Measurements from ENCODE around the gene TBCK.

Gene TBCK

GRCh38 chr4:106109929-106110328 lies 206.1 kb downstream of the TBCK start:
- DNase-seq, result no peak

DNA sequence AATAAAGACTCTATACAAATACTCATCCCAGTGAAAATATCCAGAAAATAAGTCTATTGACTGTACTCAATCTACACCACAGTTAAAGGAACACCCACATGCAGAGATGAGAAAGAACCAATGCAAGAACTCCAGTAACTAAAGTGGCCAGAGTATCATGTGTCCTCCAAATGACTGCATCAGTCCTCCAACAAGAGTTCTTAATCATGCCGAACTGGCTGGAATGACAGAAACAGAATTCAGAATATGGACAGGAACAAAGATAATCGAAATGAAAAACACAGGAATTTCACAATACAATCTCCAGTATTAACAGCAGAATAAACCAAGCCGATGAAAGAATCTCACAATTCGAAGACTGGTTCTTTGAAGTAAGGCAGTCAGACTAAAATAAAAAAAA lies 210.3 kb downstream of the TBCK start:
- DNase-seq, result no peak

- no peak for DNase-seq
Measured at GRCh38 chr4:106104276-106104675, 211.7 kb downstream of the TBCK start.

- no peak for DNase-seq
Measured at GRCh38 chr4:106096454-106096853, 219.6 kb downstream of the TBCK start.

DNA sequence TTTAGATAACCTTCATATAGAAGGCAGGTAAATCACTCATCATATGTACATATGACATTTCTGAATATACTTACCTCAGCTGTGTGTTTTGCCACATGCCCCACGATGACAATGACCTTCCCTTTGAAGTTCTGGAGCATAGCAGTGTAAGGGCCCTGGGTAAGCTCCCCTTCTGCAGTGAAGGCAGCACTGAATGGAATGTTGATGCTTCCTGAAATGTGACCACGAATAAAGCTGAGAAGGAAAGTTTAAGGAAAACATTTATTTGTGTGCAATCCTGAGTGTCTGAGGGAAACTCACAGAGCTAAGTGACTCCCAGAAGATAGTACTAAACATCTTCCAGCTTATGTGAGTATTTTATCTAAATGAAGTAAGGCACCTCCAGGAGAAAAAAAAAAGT lies 220.6 kb downstream of the TBCK start:
- no peak for DNase-seq

DNA sequence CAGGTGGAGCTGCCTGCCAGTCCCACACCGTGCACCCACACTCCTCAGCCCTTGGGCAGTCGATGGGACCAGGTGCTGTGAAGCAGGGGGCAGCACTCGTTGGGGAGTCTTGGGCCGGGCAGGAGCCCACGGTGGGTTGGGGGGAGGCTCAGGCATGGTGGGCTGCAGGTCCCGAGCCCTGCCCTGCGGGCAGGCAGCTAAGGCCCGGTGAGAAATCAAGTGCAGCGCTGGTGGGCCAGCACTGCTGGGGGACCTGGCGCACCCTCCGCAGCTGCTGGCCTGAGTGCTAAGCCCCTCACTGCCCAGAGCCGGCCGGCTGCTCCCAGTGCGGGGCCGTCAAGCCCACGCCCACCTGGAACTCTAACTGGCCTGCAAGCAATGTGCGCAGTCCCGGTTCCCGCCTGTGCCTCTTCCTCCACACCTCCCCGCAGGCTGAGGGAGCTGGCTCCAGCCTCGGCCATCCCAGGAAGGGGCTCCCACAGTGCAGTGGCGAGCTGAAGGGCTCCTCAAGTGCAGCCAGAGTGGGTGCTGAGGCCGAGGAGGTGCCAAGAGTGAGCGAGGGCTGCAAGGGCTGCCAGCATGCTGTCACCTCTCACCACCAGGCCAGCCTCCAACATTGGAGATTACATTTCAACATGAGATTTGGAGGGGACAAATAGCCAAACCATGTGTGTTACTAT lies 223.5 kb downstream of the TBCK start:
- no peak for DNase-seq

DNA sequence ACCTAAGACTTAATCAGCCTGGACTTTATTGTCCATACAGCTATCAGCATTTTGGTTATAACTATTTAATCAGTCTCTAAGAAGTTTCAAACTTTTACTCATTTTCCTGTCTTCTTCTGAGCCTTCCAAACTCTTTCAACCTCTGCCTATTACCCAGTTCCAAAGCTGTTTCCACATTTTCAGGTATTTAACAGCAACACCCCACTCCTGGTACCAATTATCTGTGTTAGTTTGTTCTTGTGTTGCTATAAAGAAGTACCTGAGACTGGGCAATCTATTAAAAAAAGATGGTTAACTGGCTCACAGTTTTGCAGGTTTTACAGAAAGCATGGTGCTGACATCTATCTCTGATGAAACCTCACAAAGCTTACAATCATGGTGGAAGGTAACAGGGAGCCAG lies 225.2 kb downstream of the TBCK start:
- no peak for DNase-seq

DNA sequence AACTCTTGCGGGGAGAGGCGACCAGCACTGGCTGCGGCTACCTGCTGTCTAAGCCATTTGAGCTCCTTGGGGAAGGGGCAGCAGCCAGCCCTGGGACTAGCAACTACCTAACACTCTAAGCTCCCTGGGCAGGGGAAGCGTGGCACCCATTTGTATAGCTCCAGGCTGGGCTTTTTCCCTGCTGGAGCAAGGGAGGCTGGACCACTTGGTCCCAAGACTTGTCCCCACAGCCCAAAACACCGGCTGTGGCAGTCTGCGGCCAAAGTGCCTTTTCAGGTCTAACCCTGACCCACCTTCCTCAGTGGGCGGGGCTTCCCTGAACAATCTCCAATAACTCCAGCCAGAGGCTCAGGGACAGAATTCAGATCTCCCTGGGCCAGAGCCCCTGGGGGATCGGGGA lies 232.9 kb downstream of the TBCK start:
- no peak for DNase-seq

GRCh38 chr4:106080376-106080775 lies 235.6 kb downstream of the TBCK start:
- no peak for DNase-seq

DNA sequence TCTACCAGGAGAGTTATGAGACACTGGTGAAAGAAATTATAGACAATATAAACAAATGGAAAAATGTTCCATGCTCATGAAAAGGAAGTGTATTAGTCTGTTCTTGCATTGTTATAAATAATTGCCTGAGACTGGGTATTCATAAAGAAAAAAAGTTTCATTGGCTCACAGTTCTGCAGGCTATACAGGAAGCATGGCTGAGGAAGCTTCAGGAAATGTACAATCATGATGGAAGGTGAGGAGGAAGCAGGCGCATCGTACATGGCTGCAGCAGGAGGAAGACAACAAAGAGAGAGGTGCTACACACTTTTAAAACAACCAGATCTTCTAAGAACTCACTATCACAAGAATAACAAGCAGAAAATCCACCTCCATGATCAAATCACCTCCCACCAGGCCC lies 236.4 kb downstream of the TBCK start:
- no peak for DNase-seq

GRCh38 chr4:106065018-106065417 lies 251.0 kb downstream of the TBCK start:
- no peak for DNase-seq

- DNase-seq, result no peak
Measured at GRCh38 chr4:106063009-106063408, 253.0 kb downstream of the TBCK start.

DNA sequence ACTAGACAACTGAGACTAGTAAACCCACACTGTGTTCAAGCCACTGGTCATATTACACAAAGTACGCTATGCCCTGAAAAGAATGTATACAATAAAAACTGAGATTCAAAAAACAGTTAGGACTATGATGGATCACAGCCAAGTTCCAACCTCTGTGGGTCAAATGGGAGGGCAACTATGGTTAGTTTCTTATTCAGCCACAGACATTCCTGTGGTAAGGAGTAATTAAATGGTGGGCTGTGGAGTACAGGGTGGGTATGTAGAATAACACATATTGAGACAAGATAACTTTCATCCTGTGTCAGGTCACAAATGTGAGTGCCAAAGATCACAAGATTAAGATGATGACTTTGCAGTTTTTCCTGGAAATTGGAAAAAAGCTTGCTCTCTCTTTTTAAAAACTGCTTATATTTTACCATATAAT lies 253.5 kb downstream of the TBCK start:
- DNase-seq, result no peak

DNA sequence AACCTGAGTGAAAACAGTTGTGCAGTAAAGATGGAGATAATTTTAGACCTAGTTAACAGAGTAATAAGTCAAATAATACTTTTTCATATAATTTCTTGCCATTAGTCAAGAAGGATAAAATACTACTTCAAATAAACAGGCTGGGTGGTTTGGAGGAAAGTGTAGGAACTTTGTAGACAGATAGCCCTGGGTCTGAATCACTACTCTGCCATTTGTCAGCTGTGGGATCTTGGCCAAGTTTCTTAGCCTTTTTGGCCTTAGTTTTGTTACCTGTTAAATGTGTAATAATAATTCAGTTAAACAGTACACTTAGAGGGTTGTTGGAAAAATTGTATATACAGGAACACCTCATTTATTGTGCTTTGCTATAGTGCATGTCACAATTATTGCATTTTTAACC lies 257.1 kb downstream of the TBCK start:
- DNase-seq, result no peak

- DNase-seq, result no peak
Measured at GRCh38 chr4:106056914-106057313, 259.1 kb downstream of the TBCK start.

DNA sequence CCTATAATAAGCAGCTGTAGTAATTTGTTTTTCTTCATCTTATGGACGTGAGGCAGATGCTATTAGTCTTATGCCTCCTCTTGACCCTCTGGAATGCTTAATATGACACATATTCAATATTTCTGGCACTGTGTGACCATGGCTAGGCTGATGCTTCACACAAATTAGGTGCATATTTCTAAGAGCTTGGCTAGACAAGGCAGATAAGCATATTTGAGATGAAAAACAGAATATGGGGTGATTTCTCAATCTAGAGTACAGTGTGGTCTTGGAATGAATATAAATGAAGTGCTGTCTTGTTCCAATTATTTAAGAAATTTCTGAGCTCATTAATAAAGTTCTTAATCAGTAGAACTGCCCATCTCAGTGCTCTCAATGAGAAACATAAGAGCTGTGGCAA lies 264.5 kb downstream of the TBCK start:
- no peak for DNase-seq

GRCh38 chr4:106049490-106049889 lies 266.5 kb downstream of the TBCK start:
- no peak for DNase-seq

DNA sequence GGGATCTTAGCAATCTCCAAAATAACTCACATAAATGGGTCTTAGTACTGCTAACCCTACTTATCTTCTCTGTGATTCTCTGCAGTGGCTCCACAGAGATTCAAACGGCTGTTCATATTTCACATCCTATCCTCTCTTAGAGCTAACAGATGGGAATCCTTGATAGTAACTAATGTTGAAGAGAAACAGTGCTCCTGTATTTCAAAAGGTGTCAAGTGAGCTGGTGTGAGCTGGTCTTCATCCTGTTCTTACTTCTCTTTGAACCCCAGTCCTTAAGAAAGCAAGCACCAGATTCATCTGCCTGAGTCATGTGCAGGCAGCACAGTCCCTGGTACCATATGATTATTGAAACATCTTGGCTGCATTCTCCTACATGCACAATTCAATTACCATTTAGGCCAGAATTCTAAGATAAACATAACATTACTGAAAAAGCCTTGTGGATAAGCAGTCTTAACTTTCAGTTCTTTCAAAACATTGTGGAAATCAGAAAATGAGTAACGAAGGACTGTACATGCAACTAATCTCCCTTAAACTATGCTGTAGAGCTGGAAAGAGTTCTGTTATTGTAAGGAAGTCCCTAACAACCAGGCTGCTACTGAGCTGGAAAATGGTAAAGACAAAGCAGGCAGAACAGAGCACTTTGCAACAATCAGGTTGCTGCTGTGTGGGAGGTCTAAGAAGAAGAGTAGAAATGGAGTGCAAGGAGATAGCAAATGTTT lies 267.6 kb downstream of the TBCK start:
- no peak for DNase-seq

DNA sequence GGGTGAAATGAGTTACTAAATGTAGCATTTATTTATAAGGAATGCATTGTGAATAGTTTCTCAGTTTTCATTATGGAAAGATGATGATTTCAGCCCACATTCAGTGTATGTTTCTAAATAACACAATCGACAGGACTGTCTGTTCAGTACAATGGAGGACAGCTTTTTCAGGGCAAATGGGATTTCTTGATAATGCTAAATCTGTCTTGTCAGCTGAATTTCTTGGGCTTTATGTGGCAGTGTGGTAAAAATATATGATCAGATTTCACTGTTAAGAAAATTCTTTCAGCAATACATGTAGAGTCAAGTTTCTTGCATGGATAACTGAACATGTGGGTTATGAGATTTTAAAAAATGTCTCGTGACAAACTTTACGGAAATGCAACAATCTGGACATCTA lies 269.9 kb downstream of the TBCK start:
- no peak for DNase-seq

DNA sequence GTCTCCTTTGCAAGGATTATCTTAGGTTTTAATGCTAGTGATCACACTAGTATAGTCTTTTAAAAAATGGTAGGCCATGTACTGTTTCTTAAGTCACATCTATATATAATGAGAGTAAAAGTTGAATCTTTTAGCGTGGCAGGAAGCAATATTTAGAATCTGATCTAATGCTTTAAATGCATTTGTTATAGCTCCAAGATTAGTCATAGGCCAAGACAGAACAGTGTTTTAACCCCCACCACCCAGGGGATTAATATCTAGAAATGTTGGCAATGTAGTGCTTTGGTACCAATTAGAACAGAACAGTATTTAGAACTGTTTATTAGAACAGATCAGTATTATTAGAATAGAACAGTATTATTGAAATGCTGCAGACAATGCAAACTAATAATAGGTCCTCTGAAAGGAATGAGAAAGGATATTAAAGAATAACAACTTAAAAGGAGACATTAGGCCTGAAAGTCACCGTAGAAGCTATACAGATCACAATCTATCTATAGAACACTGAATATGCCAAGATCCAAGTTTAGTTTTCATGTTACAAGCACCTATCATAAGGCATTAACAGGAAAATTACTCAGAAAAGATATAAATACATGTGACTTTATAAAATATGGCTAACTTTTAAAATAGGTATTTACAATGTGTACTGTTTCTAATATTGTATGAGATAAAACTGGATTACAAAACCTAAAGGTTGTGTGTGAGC lies 274.6 kb downstream of the TBCK start:
- DNase-seq, result no peak

DNA sequence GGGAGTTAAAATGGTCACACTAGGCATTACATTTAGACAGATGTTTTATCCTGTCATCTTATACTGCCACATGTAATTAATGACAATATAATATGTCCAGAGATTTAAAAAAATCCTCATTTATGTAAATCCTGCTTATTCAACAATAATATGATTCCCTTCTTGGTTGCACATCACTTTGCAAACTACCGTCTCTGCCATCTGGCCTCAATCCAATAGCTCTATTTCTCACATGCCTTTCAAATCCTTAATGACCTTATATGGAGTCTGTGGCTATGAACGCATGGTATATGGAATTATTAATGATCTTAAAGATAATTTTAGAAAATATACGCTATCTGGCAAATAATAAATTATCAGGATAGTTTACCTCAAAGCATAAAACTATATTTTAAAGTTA lies 276.2 kb downstream of the TBCK start:
- no peak for DNase-seq

GRCh38 chr4:106038908-106039307 lies 277.1 kb downstream of the TBCK start:
- no peak for DNase-seq

GRCh38 chr4:106038012-106038411 lies 278.0 kb downstream of the TBCK start:
- no peak for DNase-seq

- DNase-seq, result no peak
Measured at GRCh38 chr4:106036848-106037247, 279.2 kb downstream of the TBCK start.
